ENCODE data around the gene RRP12.

DNA sequence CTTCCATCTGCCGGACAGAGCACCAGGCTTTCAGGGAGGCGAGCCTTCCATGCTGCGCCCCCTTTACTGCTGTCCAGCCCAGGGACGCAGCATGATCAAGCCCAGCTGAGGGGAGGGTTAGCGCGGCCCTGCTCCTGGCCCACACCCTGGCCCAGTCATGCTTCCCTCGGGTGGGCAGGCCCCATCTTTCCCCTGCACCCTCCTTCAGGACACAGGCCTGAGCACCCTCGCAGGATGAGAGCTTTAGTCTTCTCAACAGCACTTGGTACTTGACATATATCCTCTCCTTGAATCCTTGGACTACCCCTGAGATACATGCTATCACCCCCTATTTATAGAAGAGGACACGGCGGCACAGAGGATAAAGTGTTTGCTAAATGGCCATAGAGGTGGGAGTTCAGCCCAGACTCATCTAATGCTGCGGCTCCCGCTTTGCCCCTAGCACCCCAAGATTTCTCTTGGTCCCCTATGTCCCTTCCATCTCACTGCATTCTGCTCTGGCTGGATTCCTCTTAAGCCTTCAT is 34.0 kb downstream of the RRP12 start:
- TF ChIP-seq, protein P1, sequence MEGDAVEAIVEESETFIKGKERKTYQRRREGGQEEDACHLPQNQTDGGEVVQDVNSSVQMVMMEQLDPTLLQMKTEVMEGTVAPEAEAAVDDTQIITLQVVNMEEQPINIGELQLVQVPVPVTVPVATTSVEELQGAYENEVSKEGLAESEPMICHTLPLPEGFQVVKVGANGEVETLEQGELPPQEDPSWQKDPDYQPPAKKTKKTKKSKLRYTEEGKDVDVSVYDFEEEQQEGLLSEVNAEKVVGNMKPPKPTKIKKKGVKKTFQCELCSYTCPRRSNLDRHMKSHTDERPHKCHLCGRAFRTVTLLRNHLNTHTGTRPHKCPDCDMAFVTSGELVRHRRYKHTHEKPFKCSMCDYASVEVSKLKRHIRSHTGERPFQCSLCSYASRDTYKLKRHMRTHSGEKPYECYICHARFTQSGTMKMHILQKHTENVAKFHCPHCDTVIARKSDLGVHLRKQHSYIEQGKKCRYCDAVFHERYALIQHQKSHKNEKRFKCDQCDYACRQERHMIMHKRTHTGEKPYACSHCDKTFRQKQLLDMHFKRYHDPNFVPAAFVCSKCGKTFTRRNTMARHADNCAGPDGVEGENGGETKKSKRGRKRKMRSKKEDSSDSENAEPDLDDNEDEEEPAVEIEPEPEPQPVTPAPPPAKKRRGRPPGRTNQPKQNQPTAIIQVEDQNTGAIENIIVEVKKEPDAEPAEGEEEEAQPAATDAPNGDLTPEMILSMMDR (IDR thresholded peaks at IDR 0.05), result no peak
- TF ChIP-seq POLR2A (IDR thresholded peaks at IDR 0.05), result no peak
